Endothelial cell of umbilical vein (primary cell): ENCODE measurements around the gene BRF1. TPM values are rescaled to one million over a fixed set of nuclear protein-coding genes. Genes with fewer than 3 reads are reported as not detected.

Experiments
- BruUV-seq: library from RNA; stranded (reverse); fragments of 400-500 nt; replicated peaks from 2 replicates; lab custom pipeline; 2021; lab: Mats Ljungman, UMichigan
- CTCF ChIA-PET: fragments of 300-600, 350-600 bp; sonication (Branson Sonifier 250); formaldehyde crosslinking; loops from one replicate; lab custom pipeline; 2021; ENCODE audit warnings: antibody characterized with exemption, inconsistent platforms; lab: Charles Lee
- POLR2A ChIA-PET: fragments of 300-600, 350-600 bp; sonication (Branson Sonifier 250); formaldehyde crosslinking; loops from one replicate; lab custom pipeline; 2021; ENCODE audit warnings: antibody characterized with exemption, inconsistent platforms; lab: Charles Lee
- DNase-seq: peaks from one replicate; pipeline ENCODE4 v3.0.0-alpha.2; 2011; ENCODE audit warnings: low read depth, low spot score
- FAIRE-seq: peaks from 2 replicates; lab custom pipeline; 2011; peaks lifted over from hg19 to GRCh38; lab: Jason Lieb, UNC
- H2AFZ ChIP-seq: 2 replicates; pipeline ENCODE4 v1.6.0; 2012; ENCODE audit warnings: low read depth, low read length, control low read depth, inconsistent platforms
- H3K27ac ChIP-seq: 2 replicates; pipeline ENCODE4 v1.5.1; 2011; ENCODE audit warnings: low read depth, mild to moderate bottlenecking, control low read depth, low read length, moderate library complexity; ENCODE audit not compliant: insufficient read depth
- H3K27me3 ChIP-seq, 2 experiments: 2 replicates each; pipeline versions ENCODE4 v1.6.0 to v1.6.1; 2011; ENCODE audit warnings: low read length in 2 of 2, mixed read lengths in 1 of 2; ENCODE audit not compliant: control insufficient read depth in 2 of 2, insufficient read depth in 2 of 2
- H3K36me3 ChIP-seq, 2 experiments: 2 replicates in 1 of 2; 3 replicates in 1 of 2; pipeline ENCODE4 v1.5.1; 2011; ENCODE audit warnings: low read length in 2 of 2, mild to moderate bottlenecking in 1 of 2, moderate library complexity in 1 of 2; ENCODE audit not compliant: control insufficient read depth in 2 of 2, insufficient read depth in 2 of 2; ENCODE audit errors: extremely low read depth in 1 of 2
- H3K4me1 ChIP-seq: 3 replicates; pipeline ENCODE4 v1.5.1; 2011; ENCODE audit warnings: mild to moderate bottlenecking, low read length; ENCODE audit not compliant: control insufficient read depth, insufficient read depth; ENCODE audit errors: extremely low read depth
- H3K4me2 ChIP-seq: 2 replicates; pipeline ENCODE4 v1.6.1; 2011; ENCODE audit warnings: low read length, control low read depth, mixed read lengths; ENCODE audit not compliant: insufficient read depth
- H3K4me3 ChIP-seq, 3 experiments: fragments of 200-600 bp in 1 of 3; sonication (generic), shearing (Covaris generic) in 1 of 3; replicated peaks in 1 of 3; 2 replicates each; pipeline ENCODE4 v1.5.1; 2011 to 2016; ENCODE audit warnings: control low read depth in 3 of 3, low read length in 3 of 3, mild to moderate bottlenecking in 2 of 3, inconsistent platforms in 1 of 3, low read depth in 1 of 3, moderate library complexity in 1 of 3; ENCODE audit not compliant: insufficient read depth in 1 of 3
- H3K79me2 ChIP-seq: 2 replicates; pipeline ENCODE4 v1.6.0; 2012; ENCODE audit warnings: low read length, inconsistent platforms; ENCODE audit not compliant: control insufficient read depth, insufficient read depth
- H3K9ac ChIP-seq: replicated peaks from 2 replicates; pipeline ENCODE3; 2011; ENCODE audit warnings: low read length, control low read depth; ENCODE audit not compliant: insufficient read depth; ENCODE audit errors: extremely low read depth
- H3K9me1 ChIP-seq: replicated peaks from 3 replicates; pipeline ENCODE4 v1.6.0; 2011; ENCODE audit warnings: mild to moderate bottlenecking, low read length; ENCODE audit not compliant: control insufficient read depth, insufficient read depth; ENCODE audit errors: extremely low read depth
- H3K9me3 ChIP-seq: replicated peaks from 2 replicates; pipeline ENCODE4 v1.5.1; 2012; ENCODE audit warnings: low read length, inconsistent platforms; ENCODE audit not compliant: control insufficient read depth, insufficient read depth
- H4K20me1 ChIP-seq: replicated peaks from 2 replicates; pipeline ENCODE3; 2011; ENCODE audit warnings: mild to moderate bottlenecking, low read length; ENCODE audit not compliant: control insufficient read depth, insufficient read depth; ENCODE audit errors: extremely low read depth
- CTCF ChIP-seq, 2 donors: IDR thresholded peaks; 1 replicate in 1 of 2; 2 replicates in 1 of 2; pipeline ENCODE4 v1.5.1; 2011; ENCODE audit warnings: low read length in 2 of 2, mild to moderate bottlenecking in 2 of 2, moderate library complexity in 2 of 2, control low read depth in 1 of 2, inconsistent platforms in 1 of 2, low read depth in 1 of 2; ENCODE audit not compliant: insufficient read depth in 1 of 2; ENCODE audit errors: extremely low read depth in 1 of 2
- EZH2 ChIP-seq: IDR thresholded peaks from 2 replicates; pipeline ENCODE4 v1.6.1; 2012; ENCODE audit warnings: borderline replicate concordance, low read depth, mild to moderate bottlenecking, moderate library complexity, low read length, inconsistent platforms; ENCODE audit not compliant: severe bottlenecking
- FOS ChIP-seq: IDR thresholded peaks from 2 replicates; pipeline ENCODE4 v1.6.1; 2011; ENCODE audit warnings: mild to moderate bottlenecking, low read length, moderate library complexity, borderline replicate concordance; ENCODE audit not compliant: insufficient read depth
- GATA2 ChIP-seq: IDR thresholded peaks from 2 replicates; pipeline ENCODE4 v1.7.0; 2011; ENCODE audit warnings: low read depth, mild to moderate bottlenecking, moderate library complexity, mixed read lengths, low read length; ENCODE audit not compliant: insufficient read length, insufficient read depth
- JUN ChIP-seq: IDR thresholded peaks from 2 replicates; pipeline ENCODE4 v1.6.1; 2011; ENCODE audit warnings: borderline replicate concordance, low read depth; ENCODE audit not compliant: insufficient read length, insufficient read depth
- MAX ChIP-seq: IDR thresholded peaks from 2 replicates; pipeline ENCODE4 v1.6.1; 2011; ENCODE audit not compliant: insufficient read depth, insufficient read length
- MYC ChIP-seq: IDR thresholded peaks from one replicate; pipeline ENCODE4 v1.6.1; 2011; ENCODE audit warnings: mild to moderate bottlenecking, low read depth, low read length
- POLR2A ChIP-seq: IDR thresholded peaks from 2 replicates; pipeline ENCODE4 v1.6.1; 2012; ENCODE audit warnings: low read depth, mild to moderate bottlenecking, control low read depth, low read length
- POLR2AphosphoS5 ChIP-seq: IDR thresholded peaks from 2 replicates; pipeline ENCODE4 v1.6.1; 2012; ENCODE audit warnings: low read depth, mild to moderate bottlenecking, control low read depth, low read length, moderate library complexity; ENCODE audit not compliant: insufficient read depth
- dilution Hi-C: fragments of 300-500 bp; cut with MboI; formaldehyde crosslinking; loops from one replicate; pipeline ENCODE4 v1.15.0; 2019; ENCODE audit warnings: low sequenced_read_pairs; ENCODE audit not compliant: extremely low pct_ligation_motif_present
- intact Hi-C: fragments of 100-400 bp; cut with micrococcal nuclease; formaldehyde crosslinking; loops from one replicate; pipeline ENCODE4 v1.10.0; 2022
- polyA plus RNA-seq, 4 experiments: library from polyadenylated mRNA; depleted of rRNA in 3 of 4; stranded (reverse) in 3 of 4; unstranded in 1 of 4; fragments of >200 nt; gene quantifications; 2 replicates each; pipeline versions ENCODE4 v1.2.1 to v1.2.3, GENCODE V29; 2011 to 2012; ENCODE audit warnings: missing spikeins in 1 of 4
- total RNA-seq: library from RNA; stranded (reverse); gene quantifications from 2 replicates; pipeline ENCODE4 v1.2.3, GENCODE V29; 2021

Gene BRF1
- total and polyA plus RNA-seq, 2 donors (not counting 3 experiments of a cell fraction or from before 2014, with no cell fraction given), result 19.0 to 47.2 TPM

GRCh38 chr14:105271224-105271890, 29.4 kb downstream of the BRF1 start:
- Histone ChIP-seq H3K4me2 (no peak overlapping the region), H3K27ac (no peak overlapping the region), H4K20me1 (no peaks in the 10 kb centered on the region), H3K79me2 (peaks cover 2% of the 10 kb centered on the region), H3K9me3 (no peaks in the 10 kb centered on the region), H3K9ac (no peak overlapping the region), H2AFZ (no peak overlapping the region), H3K9me1 (no peaks in the 10 kb centered on the region), H3K36me3 (peaks cover 0 to 5% of the 10 kb centered on the region in 2 experiments), H3K4me3 (no peak overlapping the region), H3K4me1 (no peaks in the 10 kb centered on the region), H3K27me3 (no peaks in the 10 kb centered on the region)
- TF ChIP-seq JUN (no peak), MAX (no peak), FOS (no peak), POLR2AphosphoS5 (no peak), CTCF (IDR thresholded peaks at IDR 0.05; ENCODE audit: extremely low read depth in 1 of 2, insufficient read depth in 1 of 2, low read depth in 1 of 2, low read length in 2 of 2) (no peak), MYC (no peak), GATA2 (no peak), EZH2 (no peak), POLR2A (no peak)
- POLR2A ChIA-PET, result no interaction called here
- intact Hi-C loops, result no loop called here
- CTCF ChIA-PET, result interaction anchor here (1.1 to 1.4 kb wide), 3 partner anchors 11 to 81 kb away, joined by 4 to 5 read pairs (median 4); no protein-coding TSS in a partner anchor
- no TSS peak for BruUV-seq
- FAIRE-seq (no peak), DNase-seq (no peak)
- dilution Hi-C loops, result no loop called here
